GM23248 (cell line): ENCODE measurements around the gene RALGAPB. TPM values are rescaled to one million over a fixed set of nuclear protein-coding genes. Genes with fewer than 3 reads are reported as not detected.
A peak's percentile ranks its signal among the peaks of the same experiment; 100 is the strongest.

Experiments used
- DNase-seq: peaks from one replicate; pipeline ENCODE4 v3.0.0-alpha.2; 2015
- H2AFZ ChIP-seq: fragments of 200-600 bp; sonication (generic); 2 replicates; pipeline ENCODE4 v1.6.1; 2016; ENCODE audit warnings: antibody characterized with exemption
- H3F3A ChIP-seq: fragments of 200-600 bp; sonication (generic); 2 replicates; pipeline ENCODE4 v1.6.1; 2016; ENCODE audit warnings: mild to moderate bottlenecking, antibody characterized with exemption, mixed run types; ENCODE audit not compliant: insufficient read depth
- H3K27ac ChIP-seq: fragments of 200-600 bp; sonication (generic); 2 replicates; pipeline ENCODE4 v1.5.1; 2016; ENCODE audit warnings: mild to moderate bottlenecking
- H3K27me3 ChIP-seq: fragments of 200-600 bp; sonication (generic); replicated peaks from 2 replicates; pipeline ENCODE4 v1.6.1; 2016; ENCODE audit warnings: mild to moderate bottlenecking; ENCODE audit not compliant: insufficient read depth
- H3K36me3 ChIP-seq: fragments of 200-600 bp; sonication (generic); 2 replicates; pipeline ENCODE4 v1.6.1; 2016; ENCODE audit warnings: low read depth, mild to moderate bottlenecking
- H3K4me1 ChIP-seq: fragments of 200-600 bp; sonication (generic); 2 replicates; pipeline ENCODE4 v1.6.1; 2016; ENCODE audit warnings: mild to moderate bottlenecking; ENCODE audit not compliant: insufficient read depth
- H3K4me2 ChIP-seq: fragments of 200-600 bp; sonication (generic); one replicate; pipeline ENCODE4 v1.6.1; 2016; ENCODE audit warnings: mild to moderate bottlenecking; ENCODE audit not compliant: unreplicated experiment
- H3K4me3 ChIP-seq: fragments of 200-600 bp; sonication (generic); 2 replicates; pipeline ENCODE4 v1.5.1; 2016; ENCODE audit warnings: mild to moderate bottlenecking
- H3K79me2 ChIP-seq: fragments of 200-600 bp; sonication (generic); 2 replicates; pipeline ENCODE4 v1.6.1; 2016; ENCODE audit warnings: mild to moderate bottlenecking; ENCODE audit not compliant: insufficient read depth
- H3K9ac ChIP-seq: fragments of 200-600 bp; sonication (generic); 2 replicates; pipeline ENCODE4 v1.6.1; 2016; ENCODE audit warnings: mild to moderate bottlenecking
- H3K9me2 ChIP-seq: fragments of 200-600 bp; sonication (generic); 2 replicates; pipeline ENCODE4 v1.6.1; 2016; ENCODE audit warnings: mixed run types, mild to moderate bottlenecking, moderate library complexity; ENCODE audit not compliant: insufficient read depth
- H3K9me3 ChIP-seq: fragments of 200-600 bp; sonication (generic); one replicate; pipeline ENCODE4 v1.6.1; 2017; ENCODE audit warnings: low read depth
- H4K20me1 ChIP-seq: fragments of 200-600 bp; sonication (generic); 2 replicates; pipeline ENCODE4 v1.6.0; 2016; ENCODE audit not compliant: insufficient read depth
- EZH2 ChIP-seq: fragments of 200-600 bp; sonication (generic); IDR thresholded peaks from 2 replicates; pipeline ENCODE4 v1.6.1; 2018; ENCODE audit warnings: antibody characterized with exemption, mild to moderate bottlenecking; ENCODE audit not compliant: insufficient read depth, poor library complexity, severe bottlenecking
- EZH2phosphoT487 ChIP-seq: fragments of 200-600 bp; sonication (generic); IDR thresholded peaks from 2 replicates; pipeline ENCODE4 v1.6.1; 2018; ENCODE audit warnings: antibody characterized with exemption, moderate library complexity, mild to moderate bottlenecking, low read depth; ENCODE audit not compliant: insufficient read depth
- WGBS, 2 experiments: methylation state at CpG; one replicate each; pipeline ENCODE4 v1.1.6; 2015 to 2017; ENCODE audit warnings: low lambda C conversion rate in 2 of 2, low coverage in 1 of 2; ENCODE audit errors: missing lambda C conversion rate in 2 of 2; 5-methylcytosine and 5-hydroxymethylcytosine counted together
- in situ Hi-C: fragments of 300-500 bp; cut with MboI; formaldehyde crosslinking; loops from 2 replicates; pipeline ENCODE4 v1.15.0; 2020
- microRNA counts: library from miRNA; unstranded; fragments of <30 nt; microRNA quantifications from one replicate; lab custom pipeline; 2016
- microRNA-seq: library from miRNA; unstranded; fragments of <30 nt; microRNA quantifications from one replicate; pipeline ENCODE4, GENCODE V29; 2016; ENCODE audit warnings: borderline number of aligned reads
- polyA plus RNA-seq: library from polyadenylated mRNA; unstranded; fragments of >200 nt; fragmentation: Nextera tagmentation; extraction: Ambion mirVana; gene quantifications from 2 replicates; pipeline ENCODE4 v1.2.1, GENCODE V29; 2016
- small RNA-seq: library from RNA; depleted of rRNA; stranded (forward); fragments of <200 nt; gene quantifications from one replicate; pipeline ENCODE3, GENCODE V24; 2014; ENCODE audit warnings: low read depth, low replicate concordance
- total RNA-seq: library from RNA; depleted of rRNA; stranded (reverse); fragments of >200 nt; shearing (Covaris generic); gene quantifications from 2 replicates; pipeline ENCODE4 v1.2.3, GENCODE V29; 2014; rRNA removed

The RALGAPB gene
- total and polyA plus RNA-seq, 2 experiments from 2014 or later = 9.8 to 20.2 TPM

- no peaks in the 10 kb centered on the region for H3K79me2 ChIP-seq
- no peak overlapping the region for H3K4me3 ChIP-seq
- no peaks in the 10 kb centered on the region for H3K36me3 ChIP-seq
- no peaks in the 10 kb centered on the region for H3F3A ChIP-seq
- H3K9me3 ChIP-seq = no peaks in the 10 kb centered on the region
- TF ChIP-seq EZH2phosphoT487 = no peak
- no peak overlapping the region for H2AFZ ChIP-seq
- peaks cover 21% of the 10 kb centered on the region for H3K27me3 ChIP-seq
- 45 to 48% methylated on average over 2 of the region's 2 CpGs for WGBS, 2 experiments
- no peak overlapping the region for H3K4me2 ChIP-seq
- no peaks in the 10 kb centered on the region for H3K4me1 ChIP-seq
- DNase-seq = no peak
- H3K27ac ChIP-seq = no peak overlapping the region
- H4K20me1 ChIP-seq = no peaks in the 10 kb centered on the region
- no peaks in the 10 kb centered on the region for H3K9me2 ChIP-seq
- no peak overlapping the region for H3K9ac ChIP-seq
- in situ Hi-C loops = no loop called here
Observed at GRCh38 chr20:38624084-38624483, 151.4 kb downstream of the RALGAPB start.

GRCh38 chr20:38625896-38626295 is 153.3 kb downstream of the RALGAPB start:
- no peaks in the 10 kb centered on the region for H3F3A ChIP-seq
- H3K27ac ChIP-seq = no peak overlapping the region
- no peak overlapping the region for H3K4me2 ChIP-seq

GRCh38 chr20:38626921-38627659 is 154.4 kb downstream of the RALGAPB start:
- Histone ChIP-seq H3K79me2 (no peaks in the 10 kb centered on the region), H3F3A (no peaks in the 10 kb centered on the region), H4K20me1 (no peaks in the 10 kb centered on the region), H3K27ac (no peak overlapping the region), H2AFZ (no peak overlapping the region), H3K4me1 (no peaks in the 10 kb centered on the region), H3K27me3 (0 out of 2 replicates have a peak, but pooled peaks cover 6% of the 10 kb centered on the region), H3K36me3 (no peaks in the 10 kb centered on the region), H3K9me3 (no peaks in the 10 kb centered on the region), H3K9ac (no peak overlapping the region), H3K9me2 (no peaks in the 10 kb centered on the region), H3K4me3 (no peak overlapping the region), H3K4me2 (no peak overlapping the region)
- 60% methylated on average over 9 to 10 of the region's 10 CpGs for WGBS, 2 experiments
- no peak for TF ChIP-seq EZH2phosphoT487
- TF ChIP-seq EZH2 = no peak
- no peak for DNase-seq
- in situ Hi-C loops = no loop called here

More at GRCh38 chr20:38625896-38626295, 153.3 kb downstream of the RALGAPB start:
- peaks cover 16% of the 10 kb centered on the region; the same call in 1 of the 2 replicates for H3K27me3 ChIP-seq
- in situ Hi-C loops = no loop called here
- no peaks in the 10 kb centered on the region for H3K79me2 ChIP-seq
- no peak for DNase-seq
- no peak overlapping the region for H3K4me3 ChIP-seq
- no peaks in the 10 kb centered on the region for H3K36me3 ChIP-seq
- H3K4me1 ChIP-seq = no peaks in the 10 kb centered on the region
- H3K9me3 ChIP-seq = no peaks in the 10 kb centered on the region
- H3K9me2 ChIP-seq = no peaks in the 10 kb centered on the region
- TF ChIP-seq EZH2phosphoT487 (no peak), EZH2 (no peak)
- H3K9ac ChIP-seq = no peak overlapping the region
- no peaks in the 10 kb centered on the region for H4K20me1 ChIP-seq
- no peak overlapping the region for H2AFZ ChIP-seq

MicroRNAs encoded within 50 kb of the gene (microRNA counts, 767-probe panel; counts per million panel counts)
- microRNA hsa-miR-548o-3p (lab: Ali Mortazavi, UCI) = 447 counts per million, percentile 86 among the panel's probes with 10 or more counts

Small RNAs within 50 kb of the gene (microRNA-seq; reads per million reads assigned to microRNA genes)
- not detected for gene MIR548O2

Small RNAs within 50 kb of the gene (small RNA-seq; reads per million reads assigned to genes)
- not detected for gene MIR548O2
- gene RF00056 = not detected
- gene SNORA60 = 1.2 reads per million, percentile 49 among the genes with 10 or more reads in this experiment
- gene SNORA71A = 0.81 reads per million, percentile 30 among the genes with 10 or more reads in this experiment
- gene SNORA71B = 3.4 reads per million, percentile 75 among the genes with 10 or more reads in this experiment
- 0.50 reads per million for gene SNORA71C
- 151 reads per million, percentile 95 among the genes with 10 or more reads in this experiment for gene SNORA71D
- not detected for gene SNORA71E

Other genes starting within 250 kb of the RALGAPB start
- 2.8 and 5.1 TPM in 2 replicates for gene KIAA1755, start 212.1 kb upstream of the RALGAPB start, total RNA-seq
- gene KIAA1755, start 212.1 kb upstream of the RALGAPB start, polyA plus RNA-seq = 3.6 and 4.0 TPM in 2 replicates
- gene BPI, start 168.7 kb upstream of the RALGAPB start, total RNA-seq = not detected in 2 replicates
- gene BPI, start 168.7 kb upstream of the RALGAPB start, polyA plus RNA-seq = 0.10 TPM in 1 of 2 replicates, not detected in the other
- not detected in 2 replicates for gene LBP, start 126.4 kb upstream of the RALGAPB start, total RNA-seq
- gene LBP, start 126.4 kb upstream of the RALGAPB start, polyA plus RNA-seq = not detected in 2 replicates
- gene SNHG17, start 37.5 kb upstream of the RALGAPB start, total RNA-seq = 5.4 and 15.2 TPM in 2 replicates
- gene SNHG17, start 37.5 kb upstream of the RALGAPB start, polyA plus RNA-seq = 28.0 and 29.1 TPM in 2 replicates
- not detected in 2 replicates for gene ADIG, start 108.4 kb downstream of the RALGAPB start, total RNA-seq
- gene ADIG, start 108.4 kb downstream of the RALGAPB start, polyA plus RNA-seq = not detected in 2 replicates
- not detected in 2 replicates for gene ARHGAP40, start 129.0 kb downstream of the RALGAPB start, total RNA-seq
- not detected in 2 replicates for gene ARHGAP40, start 129.0 kb downstream of the RALGAPB start, polyA plus RNA-seq